ENCODE measurements around the gene DHX36.

The DHX36 gene

GRCh38 chr3:154224366-154224765, 99.9 kb downstream of the DHX36 start:
- no peak for DNase-seq

GRCh38 chr3:154223519-154223918, 100.8 kb downstream of the DHX36 start:
- DNase-seq: peak; percentile 54

Data from fibroblast of skin of abdomen (primary cell).